ENCODE data around the gene MYL7. TPM values are rescaled to one million over a fixed set of nuclear protein-coding genes. Genes with fewer than 3 reads are reported as not detected.

The MYL7 gene
- total RNA-seq, 6 experiments from 2014 or later, result 0.30 to 0.64 (median 0.49) TPM; not detected in 2

- H3K27me3 Mint-ChIP-seq (ENCODE audit: insufficient read depth), result peaks cover 2% of the 10 kb centered on the region; the same call in 1 of the 2 replicates
These were observed 46.7 kb upstream of the MYL7 start for GRCh38 chr7:44187636-44188416.

GRCh38 chr7:44186736-44187135, 45.6 kb upstream of the MYL7 start:
- no peak overlapping the region for H3K4me3 Mint-ChIP-seq
- no peak for TF ChIP-seq CTCF (IDR thresholded peaks at IDR 0.05)
- H3K36me3 Mint-ChIP-seq (ENCODE audit: low read depth), result peaks cover 18% of the 10 kb centered on the region
- H3K9me3 Mint-ChIP-seq, result peaks cover 16% of the 10 kb centered on the region
- DNase-seq, result no peak
- H3K27me3 Mint-ChIP-seq (ENCODE audit: insufficient read depth), result peaks cover 9% of the 10 kb centered on the region
- no peak overlapping the region for H3K27ac Mint-ChIP-seq
- peaks cover 18% of the 10 kb centered on the region for H3K4me1 Mint-ChIP-seq (ENCODE audit: low read depth)

More at GRCh38 chr7:44187636-44188416, 46.7 kb upstream of the MYL7 start:
- no peak overlapping the region for H3K4me3 Mint-ChIP-seq
- no peak for TF ChIP-seq CTCF (IDR thresholded peaks at IDR 0.05)
- H3K9me3 Mint-ChIP-seq, result peaks cover 7% of the 10 kb centered on the region
- peaks cover 9% of the 10 kb centered on the region for H3K36me3 Mint-ChIP-seq (ENCODE audit: low read depth)
- no peak overlapping the region for H3K27ac Mint-ChIP-seq
- peaks cover 18% of the 10 kb centered on the region for H3K4me1 Mint-ChIP-seq (ENCODE audit: low read depth)
- DNase-seq, result no peak

GRCh38 chr7:44185729-44186128, 44.6 kb upstream of the MYL7 start:
- DNase-seq, result no peak
- Mint-ChIP-seq H3K9me3 (peaks cover 16% of the 10 kb centered on the region), H3K4me3 (no peak overlapping the region), H3K27ac (no peak overlapping the region), H3K27me3 (ENCODE audit: insufficient read depth) (peaks cover 9% of the 10 kb centered on the region), H3K36me3 (ENCODE audit: low read depth) (peaks cover 18% of the 10 kb centered on the region), H3K4me1 (ENCODE audit: low read depth) (peaks cover 18% of the 10 kb centered on the region)
- TF ChIP-seq CTCF (IDR thresholded peaks at IDR 0.05), result no peak

- H3K4me3 Mint-ChIP-seq, result peak overlapping the region; percentile 28
These were observed 43.8 kb upstream of the MYL7 start for GRCh38 chr7:44184873-44185446.

More at GRCh38 chr7:44184873-44185446, 43.8 kb upstream of the MYL7 start:
- H3K36me3 Mint-ChIP-seq (ENCODE audit: low read depth), result peaks cover 18% of the 10 kb centered on the region
- peaks cover 11% of the 10 kb centered on the region for H3K27me3 Mint-ChIP-seq (ENCODE audit: insufficient read depth)
- peaks cover 18% of the 10 kb centered on the region for H3K4me1 Mint-ChIP-seq (ENCODE audit: low read depth)
- H3K9me3 Mint-ChIP-seq, result peaks cover 16% of the 10 kb centered on the region
- no peak for DNase-seq
- peak overlapping the region; percentile 79 for H3K27ac Mint-ChIP-seq
- TF ChIP-seq CTCF (IDR thresholded peaks at IDR 0.05), result no peak

All from HFFc6 (cell line).